ENCODE data around the gene GRIK2.

Gene GRIK2

GRCh38 chr6:101396548-101397173 lies 3.2 kb downstream of the GRIK2 start:
- peaks cover 4% of the 10 kb centered on the region for H3K9me3 ChIP-seq (ENCODE audit: insufficient read depth, low read depth, low read length)
- peaks cover 43% of the 10 kb centered on the region for H3K27me3 ChIP-seq (ENCODE audit: insufficient read depth, low read length)
- H4K12ac ChIP-seq (ENCODE audit: low read depth, low read length), result no peak overlapping the region
- H3K18ac ChIP-seq (ENCODE audit: low read length), result no peak overlapping the region
- H2BK120ac ChIP-seq (ENCODE audit: insufficient read depth, low read length, poor library complexity), result no peak overlapping the region
- H3K4me1 ChIP-seq (ENCODE audit: control insufficient read depth in 1 of 2, insufficient read depth in 2 of 2, low read length in 2 of 2), result peaks cover 3 to 8% of the 10 kb centered on the region in 2 experiments
- no peak overlapping the region for H2BK12ac ChIP-seq (ENCODE audit: low read length)
- no peak overlapping the region for H2AFZ ChIP-seq (ENCODE audit: insufficient read depth, low read length, poor library complexity)
- H3K4me2 ChIP-seq (ENCODE audit: low read length), result no peak overlapping the region
- H3K4me3 ChIP-seq (ENCODE audit: low read depth, low read length), result no peak overlapping the region
- H3K36me3 ChIP-seq (ENCODE audit: control insufficient read depth in 1 of 2, insufficient read depth in 2 of 2, low read length in 2 of 2), result no peaks in the 10 kb centered on the region
- H3K14ac ChIP-seq (ENCODE audit: low read length), result no peak overlapping the region
- H3K23ac ChIP-seq (ENCODE audit: low read length), result no peak overlapping the region
- H4K91ac ChIP-seq (ENCODE audit: low read depth, low read length), result no peak overlapping the region
- WGBS (ENCODE audit: extremely low coverage, insufficient coverage, insufficient read length), result no CpG with 5 or more reads among the region's 3 CpGs
- no peak overlapping the region for H3K27ac ChIP-seq (ENCODE audit: low read depth, low read length)
- no peak overlapping the region for H3K4ac ChIP-seq (ENCODE audit: low read depth, low read length)
- no peaks in the 10 kb centered on the region for H3K79me2 ChIP-seq (ENCODE audit: control insufficient read depth, insufficient read depth, low read length, poor library complexity)
- H4K8ac ChIP-seq (ENCODE audit: low read depth, low read length), result no peak overlapping the region
- no peak overlapping the region for H3K9ac ChIP-seq (ENCODE audit: low read length)
- peak; percentile 76 to 90 for DNase-seq
- no peaks in the 10 kb centered on the region for H3K79me1 ChIP-seq (ENCODE audit: low read length)
- no peak overlapping the region for H2BK5ac ChIP-seq (ENCODE audit: low read depth, low read length, poor library complexity)
- H2AK5ac ChIP-seq (ENCODE audit: low read length), result no peak overlapping the region

DNA sequence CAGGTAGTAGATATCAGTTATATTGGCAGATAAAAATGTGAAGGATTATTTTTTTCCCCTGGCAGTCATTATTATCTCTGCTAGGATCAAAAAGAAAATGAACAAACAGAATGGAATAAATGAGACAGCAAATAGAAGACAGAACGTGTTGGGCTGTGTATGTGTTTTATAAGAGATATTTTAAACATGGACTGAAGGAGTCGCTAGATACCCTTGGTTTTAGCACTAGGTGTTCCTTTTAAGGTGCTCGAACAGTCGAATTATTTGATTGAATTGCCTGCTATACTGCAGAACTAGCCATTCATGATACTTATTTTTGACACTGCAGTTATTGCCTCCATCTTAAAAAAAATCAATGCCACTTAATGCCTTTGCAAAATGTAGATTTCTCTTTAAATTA lies 3.7 kb downstream of the GRIK2 start:
- no peak overlapping the region for H3K4me3 ChIP-seq (ENCODE audit: low read depth, low read length)
- H3K27me3 ChIP-seq (ENCODE audit: insufficient read depth, low read length), result peaks cover 45% of the 10 kb centered on the region
- WGBS (ENCODE audit: extremely low coverage, insufficient coverage, insufficient read length), result no CpG with 5 or more reads among the region's 4 CpGs
- no peak overlapping the region for H3K18ac ChIP-seq (ENCODE audit: low read length)
- no peak overlapping the region for H2AK5ac ChIP-seq (ENCODE audit: low read length)
- no peaks in the 10 kb centered on the region for H3K79me2 ChIP-seq (ENCODE audit: control insufficient read depth, insufficient read depth, low read length, poor library complexity)
- no peak overlapping the region for H2BK12ac ChIP-seq (ENCODE audit: low read length)
- no peak overlapping the region for H3K4ac ChIP-seq (ENCODE audit: low read depth, low read length)
- no peak overlapping the region for H3K4me2 ChIP-seq (ENCODE audit: low read length)
- H3K14ac ChIP-seq (ENCODE audit: low read length), result no peak overlapping the region
- no peak overlapping the region for H2BK120ac ChIP-seq (ENCODE audit: insufficient read depth, low read length, poor library complexity)
- no peaks in the 10 kb centered on the region for H3K79me1 ChIP-seq (ENCODE audit: low read length)
- no peak overlapping the region for H3K27ac ChIP-seq (ENCODE audit: low read depth, low read length)
- H4K91ac ChIP-seq (ENCODE audit: low read depth, low read length), result no peak overlapping the region
- H3K36me3 ChIP-seq (ENCODE audit: control insufficient read depth in 1 of 2, insufficient read depth in 2 of 2, low read length in 2 of 2), result no peaks in the 10 kb centered on the region
- H2AFZ ChIP-seq (ENCODE audit: insufficient read depth, low read length, poor library complexity), result no peak overlapping the region
- peak in 1 of 2 donors; percentile 41 for DNase-seq
- H2BK5ac ChIP-seq (ENCODE audit: low read depth, low read length, poor library complexity), result no peak overlapping the region
- H3K9ac ChIP-seq (ENCODE audit: low read length), result no peak overlapping the region
- H4K12ac ChIP-seq (ENCODE audit: low read depth, low read length), result no peak overlapping the region
- H3K23ac ChIP-seq (ENCODE audit: low read length), result no peak overlapping the region
- no peak overlapping the region for H4K8ac ChIP-seq (ENCODE audit: low read depth, low read length)
- peaks cover 4% of the 10 kb centered on the region for H3K9me3 ChIP-seq (ENCODE audit: insufficient read depth, low read depth, low read length)
- peaks cover 6 to 14% of the 10 kb centered on the region in 2 experiments for H3K4me1 ChIP-seq (ENCODE audit: control insufficient read depth in 1 of 2, insufficient read depth in 2 of 2, low read length in 2 of 2)

DNA sequence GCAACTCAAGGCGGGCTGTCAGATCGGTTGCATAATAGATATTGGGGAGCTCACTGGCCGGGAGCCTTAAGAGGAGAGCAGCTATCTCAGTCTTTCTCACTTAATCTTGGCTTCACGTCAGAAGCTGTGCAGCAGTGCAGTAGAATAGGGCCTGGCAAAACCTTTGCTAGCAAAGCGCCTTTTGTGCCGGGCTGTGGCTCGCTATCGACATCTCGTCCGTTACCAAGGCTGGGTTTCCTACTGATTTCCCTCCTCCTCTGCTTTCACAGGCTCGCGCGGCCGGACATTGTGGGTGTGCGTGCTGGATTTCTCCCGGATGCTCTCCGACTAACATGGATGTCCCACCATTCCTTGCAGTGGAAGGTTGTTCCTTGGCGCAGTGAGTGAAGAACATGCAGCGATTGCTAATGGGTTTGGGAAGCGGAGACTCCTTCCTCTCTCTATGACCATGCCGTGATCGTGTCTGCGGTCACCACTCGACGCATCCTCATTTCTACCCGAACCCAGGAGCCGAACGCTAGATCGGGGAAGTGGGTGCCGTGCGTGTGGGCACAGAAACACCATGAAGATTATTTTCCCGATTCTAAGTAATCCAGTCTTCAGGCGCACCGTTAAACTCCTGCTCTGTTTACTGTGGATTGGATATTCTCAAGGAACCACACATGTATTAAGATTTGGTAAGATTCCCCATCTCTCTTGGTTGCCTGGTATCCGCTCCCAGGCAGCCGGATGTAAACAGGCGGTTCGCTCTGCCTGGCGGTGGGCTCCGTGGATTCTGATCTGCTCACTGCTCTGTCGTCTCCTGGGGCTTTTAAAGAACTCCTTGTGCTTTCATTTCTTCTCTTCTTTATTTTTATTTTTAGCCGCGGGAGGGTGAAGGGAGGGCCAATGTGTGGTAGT lies 5.5 kb downstream of the GRIK2 start:
- Histone ChIP-seq H3K4me1 (ENCODE audit: control insufficient read depth in 1 of 2, insufficient read depth in 2 of 2, low read length in 2 of 2) (peaks cover 9 to 12% of the 10 kb centered on the region in 2 experiments), H4K12ac (ENCODE audit: low read depth, low read length) (no peak overlapping the region), H3K79me2 (ENCODE audit: control insufficient read depth, insufficient read depth, low read length, poor library complexity) (no peaks in the 10 kb centered on the region), H3K14ac (ENCODE audit: low read length) (no peak overlapping the region), H3K4ac (ENCODE audit: low read depth, low read length) (no peak overlapping the region), H3K9ac (ENCODE audit: low read length) (no peak overlapping the region), H3K36me3 (ENCODE audit: control insufficient read depth in 1 of 2, insufficient read depth in 2 of 2, low read length in 2 of 2) (no peaks in the 10 kb centered on the region), H3K79me1 (ENCODE audit: low read length) (no peaks in the 10 kb centered on the region), H4K91ac (ENCODE audit: low read depth, low read length) (no peak overlapping the region), H3K9me3 (ENCODE audit: insufficient read depth, low read depth, low read length) (peaks cover 5% of the 10 kb centered on the region), H3K4me3 (ENCODE audit: low read depth, low read length) (peak overlapping the region; percentile 31), H2AK5ac (ENCODE audit: low read length) (no peak overlapping the region), H3K4me2 (ENCODE audit: low read length) (no peak overlapping the region), H2BK5ac (ENCODE audit: low read depth, low read length, poor library complexity) (no peak overlapping the region), H3K27ac (ENCODE audit: low read depth, low read length) (no peak overlapping the region), H3K27me3 (ENCODE audit: insufficient read depth, low read length) (peaks cover 46% of the 10 kb centered on the region), H2BK12ac (ENCODE audit: low read length) (no peak overlapping the region), H2BK120ac (ENCODE audit: insufficient read depth, low read length, poor library complexity) (no peak overlapping the region), H2AFZ (ENCODE audit: insufficient read depth, low read length, poor library complexity) (no peak overlapping the region), H3K18ac (ENCODE audit: low read length) (no peak overlapping the region), H4K8ac (ENCODE audit: low read depth, low read length) (no peak overlapping the region), H3K23ac (ENCODE audit: low read length) (no peak overlapping the region)
- no CpG with 5 or more reads among the region's 43 CpGs for WGBS (ENCODE audit: extremely low coverage, insufficient coverage, insufficient read length)
- DNase-seq, result no peak

- Histone ChIP-seq H3K27ac (ENCODE audit: low read depth, low read length) (no peak overlapping the region), H2BK12ac (ENCODE audit: low read length) (no peak overlapping the region), H3K4ac (ENCODE audit: low read depth, low read length) (no peak overlapping the region), H3K9ac (ENCODE audit: low read length) (no peak overlapping the region), H3K79me1 (ENCODE audit: low read length) (no peaks in the 10 kb centered on the region), H4K91ac (ENCODE audit: low read depth, low read length) (no peak overlapping the region), H2BK5ac (ENCODE audit: low read depth, low read length, poor library complexity) (no peak overlapping the region), H3K79me2 (ENCODE audit: control insufficient read depth, insufficient read depth, low read length, poor library complexity) (no peaks in the 10 kb centered on the region), H3K4me2 (ENCODE audit: low read length) (no peak overlapping the region), H4K12ac (ENCODE audit: low read depth, low read length) (no peak overlapping the region), H2AFZ (ENCODE audit: insufficient read depth, low read length, poor library complexity) (no peak overlapping the region), H3K23ac (ENCODE audit: low read length) (no peak overlapping the region), H3K18ac (ENCODE audit: low read length) (no peak overlapping the region), H2BK120ac (ENCODE audit: insufficient read depth, low read length, poor library complexity) (no peak overlapping the region), H4K8ac (ENCODE audit: low read depth, low read length) (no peak overlapping the region), H3K4me1 (ENCODE audit: control insufficient read depth in 1 of 2, insufficient read depth in 2 of 2, low read length in 2 of 2) (peaks cover 9 to 12% of the 10 kb centered on the region in 2 experiments), H3K36me3 (ENCODE audit: control insufficient read depth in 1 of 2, insufficient read depth in 2 of 2, low read length in 2 of 2) (no peaks in the 10 kb centered on the region), H2AK5ac (ENCODE audit: low read length) (no peak overlapping the region), H3K27me3 (ENCODE audit: insufficient read depth, low read length) (peaks cover 43% of the 10 kb centered on the region), H3K9me3 (ENCODE audit: insufficient read depth, low read depth, low read length) (peaks cover 5% of the 10 kb centered on the region), H3K4me3 (ENCODE audit: low read depth, low read length) (no peak overlapping the region), H3K14ac (ENCODE audit: low read length) (no peak overlapping the region)
- no CpG with 5 or more reads among the region's 30 CpGs for WGBS (ENCODE audit: extremely low coverage, insufficient coverage, insufficient read length)
- no peak for DNase-seq
Observed at GRCh38 chr6:101399616-101400162, 6.2 kb downstream of the GRIK2 start.

All from trophoblast cell (in vitro differentiated cells and primary cell).